Mucosa of stomach (tissue), 1 donor: ENCODE results near the gene ZNF205.
"Not testable (repeated sequence)": the region's sequence is repeated elsewhere in the genome, so short reads cannot be mapped to it uniquely, and the experiment has no call there.

Experiments
- H3K27me3 ChIP-seq: one replicate; pipeline ENCODE4 v1.7.0; 2013; ENCODE audit warnings: mild to moderate bottlenecking, low read length; ENCODE audit not compliant: control insufficient read depth, insufficient read depth
- H3K36me3 ChIP-seq: one replicate; pipeline ENCODE4 v1.7.0; 2013; ENCODE audit warnings: low read length; ENCODE audit not compliant: control insufficient read depth, insufficient read depth
- H3K4me1 ChIP-seq: one replicate; pipeline ENCODE4 v1.7.0; 2013; ENCODE audit warnings: mild to moderate bottlenecking, low read length; ENCODE audit not compliant: control insufficient read depth, insufficient read depth
- H3K4me3 ChIP-seq: one replicate; pipeline ENCODE4 v1.7.0; 2013; ENCODE audit warnings: low read length
- H3K9ac ChIP-seq: one replicate; pipeline ENCODE4 v1.7.0; 2013; ENCODE audit warnings: mild to moderate bottlenecking, low read length, moderate library complexity
- H3K9me3 ChIP-seq: one replicate; pipeline ENCODE4 v1.7.0; 2013; ENCODE audit warnings: mild to moderate bottlenecking, low read length, moderate library complexity; ENCODE audit not compliant: control insufficient read depth
- donor health status: Pancreatic carcinoma.

ZNF205 gene

GRCh38 chr16:3164121-3164991, 52.0 kb downstream of the ZNF205 start:
- peaks cover 25% of the 10 kb centered on the region for H3K27me3 ChIP-seq
- no peak overlapping the region for H3K9ac ChIP-seq
- H3K9me3 ChIP-seq = no peaks in the 10 kb centered on the region
- H3K36me3 ChIP-seq = no peaks in the 10 kb centered on the region
- H3K4me3 ChIP-seq = no peak overlapping the region
- H3K4me1 ChIP-seq = no peaks in the 10 kb centered on the region

GRCh38 chr16:3165111-3165822, 52.9 kb downstream of the ZNF205 start:
- Histone ChIP-seq H3K9me3 (no peaks in the 10 kb centered on the region), H3K36me3 (no peaks in the 10 kb centered on the region), H3K27me3 (peaks cover 28% of the 10 kb centered on the region), H3K4me1 (peaks cover 1% of the 10 kb centered on the region), H3K4me3 (no peak overlapping the region), H3K9ac (no peak overlapping the region)

DNA sequence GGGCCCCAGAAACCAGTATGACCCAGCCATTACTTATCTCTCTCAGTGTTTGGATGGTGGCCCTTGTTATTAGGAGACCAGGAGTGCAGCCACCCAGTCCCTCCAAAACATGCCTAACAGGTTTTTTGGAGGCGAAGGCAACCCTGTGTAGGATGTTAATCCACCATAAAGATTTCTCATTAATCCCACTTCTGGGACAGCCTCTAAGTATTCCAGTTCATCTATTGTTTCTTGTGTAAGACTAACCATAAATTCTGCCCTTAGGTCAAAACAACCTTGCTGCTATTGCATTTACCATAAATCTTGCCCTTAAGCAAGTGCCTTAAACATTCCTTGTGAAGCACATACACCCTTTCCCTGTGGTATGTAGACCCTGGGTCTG, 54.1 kb downstream of the ZNF205 start:
- Histone ChIP-seq H3K36me3 (no peaks in the 10 kb centered on the region), H3K9ac (no peak overlapping the region), H3K27me3 (peaks cover 39% of the 10 kb centered on the region), H3K9me3 (no peaks in the 10 kb centered on the region), H3K4me1 (peaks cover 14% of the 10 kb centered on the region), H3K4me3 (no peak overlapping the region)

- not testable (repeated sequence) for H3K9ac ChIP-seq, H3K9me3 ChIP-seq, H3K4me3 ChIP-seq, H3K36me3 ChIP-seq
- Histone ChIP-seq H3K27me3 (peaks cover 57% of the 10 kb centered on the region), H3K4me1 (peaks cover 18% of the 10 kb centered on the region)
Observed at GRCh38 chr16:3168729-3169128, 56.3 kb downstream of the ZNF205 start.
